Measurements from ENCODE around the gene GCAT.
A peak's percentile ranks its signal among the peaks of the same experiment; 100 is the strongest.

Gene GCAT

DNA sequence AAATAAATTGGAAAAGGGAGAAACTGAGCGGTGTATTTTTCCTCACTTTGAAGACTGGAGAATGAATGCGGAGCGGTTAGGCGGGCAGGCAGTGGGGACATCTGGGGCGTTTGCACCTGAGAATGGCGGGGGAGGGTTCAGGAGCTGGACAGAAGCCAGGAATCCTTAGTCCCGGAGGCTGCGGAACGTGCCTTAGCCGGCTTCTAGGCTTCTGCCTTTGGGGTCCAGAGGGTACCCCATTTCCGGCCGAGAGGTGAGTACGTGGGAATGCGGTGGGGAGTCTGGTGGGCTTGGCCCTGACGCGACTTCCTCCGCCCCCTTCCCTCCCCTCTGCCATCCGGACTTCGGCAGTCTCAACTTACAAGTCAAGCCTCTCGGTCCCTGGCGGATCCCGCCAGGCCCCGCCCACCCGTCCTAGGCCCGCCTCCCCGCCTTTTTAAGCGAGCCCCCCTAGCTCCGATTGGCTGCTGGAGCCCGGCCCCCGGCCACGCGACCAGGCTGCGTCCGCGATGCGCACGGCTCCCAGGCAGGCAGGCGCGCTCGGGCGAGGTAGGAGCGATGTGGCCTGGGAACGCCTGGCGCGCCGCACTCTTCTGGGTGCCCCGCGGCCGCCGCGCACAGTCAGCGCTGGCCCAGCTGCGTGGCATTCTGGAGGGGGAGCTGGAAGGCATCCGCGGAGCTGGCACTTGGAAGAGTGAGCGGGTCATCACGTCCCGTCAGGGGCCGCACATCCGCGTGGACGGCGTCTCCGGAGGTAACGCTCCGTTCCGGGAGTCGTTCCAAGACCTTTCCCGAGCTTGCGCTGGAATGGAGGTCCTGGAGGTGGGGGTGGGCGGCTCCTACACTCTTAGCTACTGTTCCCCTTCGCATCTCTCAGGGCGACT is at the start of gene GCAT:
Gene GCAT (plus strand): TSS at position 525 of the 884 bp plus-strand sequence. CDS start 34 bp downstream, at position 559.
- peak; percentile 90 for DNase-seq

GRCh38 chr22:37758694-37759093 is 49.0 kb upstream of the GCAT start:
- no peak for DNase-seq

DNA sequence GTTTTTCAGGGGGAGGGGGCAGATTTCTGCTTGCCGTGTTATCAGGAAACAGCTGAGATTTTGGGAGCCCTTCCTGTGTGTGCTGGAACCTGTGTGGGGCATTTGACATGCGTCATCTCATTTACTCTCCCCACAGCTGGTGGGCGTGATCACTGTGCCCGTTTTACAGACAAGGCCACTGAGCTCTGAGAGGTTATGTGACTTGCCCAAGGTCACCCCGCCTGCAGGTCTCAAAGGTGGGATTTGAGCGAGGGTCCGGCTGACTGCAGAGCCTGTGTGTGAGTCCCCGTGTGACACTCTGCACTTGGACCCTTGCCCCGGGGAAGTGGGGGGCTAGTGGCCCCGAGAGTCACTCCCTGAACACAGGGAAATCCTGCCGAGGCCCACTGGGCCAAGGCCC is 48.5 kb upstream of the GCAT start:
- no peak for DNase-seq

GRCh38 chr22:37760152-37760551 is 47.6 kb upstream of the GCAT start:
- DNase-seq = no peak

- no peak for DNase-seq
Measured at GRCh38 chr22:37762389-37762836, 45.3 kb upstream of the GCAT start.

- no peak for DNase-seq
Measured at GRCh38 chr22:37763012-37763411, 44.7 kb upstream of the GCAT start.

GRCh38 chr22:37763652-37764051 is 44.1 kb upstream of the GCAT start:
- no peak for DNase-seq

- no peak for DNase-seq
Measured at GRCh38 chr22:37764622-37765021, 43.1 kb upstream of the GCAT start.

DNA sequence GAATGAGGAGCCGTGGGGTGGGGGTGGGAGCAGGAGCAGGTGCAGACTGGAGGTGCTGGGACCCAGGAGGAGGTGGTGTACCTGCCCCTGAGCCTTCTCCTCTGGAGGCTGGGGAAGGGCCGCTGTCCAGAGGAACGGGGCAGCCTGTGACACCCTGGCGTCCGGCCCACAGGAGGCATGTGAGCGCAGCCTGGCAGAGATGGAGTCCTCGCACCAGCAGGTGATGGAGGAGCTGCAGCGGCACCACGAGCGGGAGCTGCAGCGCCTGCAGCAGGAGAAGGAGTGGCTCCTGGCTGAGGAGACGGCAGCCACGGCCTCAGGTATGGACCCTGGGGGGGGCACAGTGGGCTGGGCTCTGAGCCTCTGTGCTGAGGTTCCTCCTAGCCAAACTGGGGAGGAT is 42.2 kb upstream of the GCAT start:
- DNase-seq = no peak

DNA sequence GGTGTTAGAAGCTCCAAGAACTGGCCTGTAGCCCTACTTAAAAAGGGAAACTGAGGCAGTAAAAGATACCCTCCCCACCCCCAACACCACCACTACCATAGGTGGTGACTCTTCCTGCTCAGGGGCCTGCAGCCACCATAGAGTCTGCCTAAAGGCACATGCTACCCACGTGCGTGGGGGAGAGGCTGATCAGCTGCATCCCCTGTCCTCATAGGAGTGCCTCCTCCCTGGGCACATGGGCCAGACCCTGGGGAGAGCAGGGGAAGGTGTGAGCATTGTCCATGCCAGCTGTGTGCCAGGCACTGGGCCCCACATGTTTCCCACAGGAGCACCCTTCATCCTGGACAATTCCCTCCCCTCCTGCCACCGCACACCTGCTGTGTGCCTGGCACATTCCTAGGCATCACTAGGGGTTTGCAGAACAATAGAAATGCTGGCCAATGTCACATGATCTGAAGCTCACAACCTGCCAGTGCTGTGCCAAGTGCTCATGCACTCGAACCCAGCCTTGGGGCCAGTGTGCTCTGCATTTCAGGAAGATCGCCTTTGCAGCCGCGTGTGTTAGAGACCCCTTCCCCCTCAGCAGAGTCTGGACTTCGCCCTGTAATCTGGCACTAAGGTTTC is 41.7 kb upstream of the GCAT start:
- DNase-seq = no peak

DNA sequence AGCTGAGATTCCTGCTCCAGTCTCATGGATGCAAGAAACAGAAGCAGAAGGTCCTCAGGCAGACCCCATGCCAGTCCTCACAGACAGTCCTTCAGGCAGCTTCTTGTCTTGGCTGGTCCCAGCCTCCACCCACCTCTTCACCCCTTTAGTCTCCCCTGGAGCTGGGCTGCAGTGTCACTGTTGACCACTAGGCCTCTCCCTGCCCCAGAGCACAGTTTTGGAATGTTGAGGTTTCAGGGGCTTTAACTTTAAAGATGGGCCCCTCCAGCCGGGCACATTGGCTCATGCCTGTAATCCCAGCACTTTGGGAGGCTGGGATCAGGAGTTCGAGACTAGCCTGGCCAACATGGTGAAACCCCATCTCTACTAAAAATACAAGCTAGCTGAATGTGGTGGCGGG is 39.5 kb upstream of the GCAT start:
- no peak for DNase-seq

DNA sequence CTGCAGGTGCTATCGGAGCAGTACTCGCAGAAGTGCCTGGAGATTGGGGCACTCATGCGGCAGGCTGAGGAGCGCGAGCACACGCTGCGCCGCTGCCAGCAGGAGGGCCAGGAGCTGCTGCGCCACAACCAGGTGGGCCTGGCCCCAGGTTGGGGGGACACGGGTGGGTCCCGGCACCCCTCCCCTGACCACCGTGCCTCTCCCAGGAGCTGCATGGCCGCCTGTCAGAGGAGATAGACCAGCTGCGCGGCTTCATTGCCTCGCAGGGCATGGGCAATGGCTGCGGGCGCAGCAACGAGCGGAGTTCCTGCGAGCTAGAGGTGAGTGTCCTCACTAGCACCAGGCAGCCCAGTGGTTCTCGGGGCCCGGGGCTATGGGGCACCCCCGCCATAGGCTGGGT is 38.7 kb upstream of the GCAT start:
- no peak for DNase-seq

DNA sequence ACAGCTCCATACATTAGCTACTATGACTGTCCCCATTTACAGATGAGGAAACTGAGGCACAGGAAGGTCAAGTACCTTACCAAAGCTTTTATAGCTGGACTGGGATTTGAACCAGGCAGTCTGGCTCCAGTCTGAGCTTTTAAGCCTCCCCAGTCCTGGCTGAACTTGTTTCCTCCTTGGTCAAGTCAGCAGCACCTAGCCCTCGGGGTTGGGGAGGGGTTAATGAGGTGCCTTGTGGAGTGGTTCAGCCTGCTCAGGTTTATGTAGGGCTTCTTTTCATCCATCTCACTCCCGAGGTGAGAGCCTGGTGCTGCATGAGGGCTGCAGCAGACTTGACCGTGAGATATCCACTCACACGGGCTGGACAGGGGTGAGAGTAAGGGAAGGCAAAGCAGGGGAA is 36.7 kb upstream of the GCAT start:
- no peak for DNase-seq

GRCh38 chr22:37771702-37772427 is 35.9 kb upstream of the GCAT start:
- DNase-seq = no peak

DNA sequence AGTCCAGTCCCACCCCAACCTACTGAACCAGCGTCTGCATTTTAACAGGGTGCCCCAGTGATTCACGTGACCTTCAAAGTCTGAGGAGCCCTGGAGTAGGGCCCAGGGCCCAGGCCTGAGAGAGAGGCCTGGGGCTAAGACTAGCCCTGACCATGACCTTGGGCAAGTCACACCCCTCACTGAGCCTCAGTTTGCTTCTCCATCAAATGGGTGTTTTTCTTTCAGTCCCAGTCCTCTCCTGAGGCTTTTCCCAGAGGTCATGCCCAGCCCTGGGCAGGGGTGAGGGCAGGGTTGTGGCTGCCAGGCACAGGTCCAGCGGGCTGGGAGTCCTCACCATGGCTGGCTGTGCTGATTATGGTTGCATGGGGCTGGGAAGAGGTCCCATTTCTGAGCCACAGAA is 33.0 kb upstream of the GCAT start:
- no peak for DNase-seq

DNA sequence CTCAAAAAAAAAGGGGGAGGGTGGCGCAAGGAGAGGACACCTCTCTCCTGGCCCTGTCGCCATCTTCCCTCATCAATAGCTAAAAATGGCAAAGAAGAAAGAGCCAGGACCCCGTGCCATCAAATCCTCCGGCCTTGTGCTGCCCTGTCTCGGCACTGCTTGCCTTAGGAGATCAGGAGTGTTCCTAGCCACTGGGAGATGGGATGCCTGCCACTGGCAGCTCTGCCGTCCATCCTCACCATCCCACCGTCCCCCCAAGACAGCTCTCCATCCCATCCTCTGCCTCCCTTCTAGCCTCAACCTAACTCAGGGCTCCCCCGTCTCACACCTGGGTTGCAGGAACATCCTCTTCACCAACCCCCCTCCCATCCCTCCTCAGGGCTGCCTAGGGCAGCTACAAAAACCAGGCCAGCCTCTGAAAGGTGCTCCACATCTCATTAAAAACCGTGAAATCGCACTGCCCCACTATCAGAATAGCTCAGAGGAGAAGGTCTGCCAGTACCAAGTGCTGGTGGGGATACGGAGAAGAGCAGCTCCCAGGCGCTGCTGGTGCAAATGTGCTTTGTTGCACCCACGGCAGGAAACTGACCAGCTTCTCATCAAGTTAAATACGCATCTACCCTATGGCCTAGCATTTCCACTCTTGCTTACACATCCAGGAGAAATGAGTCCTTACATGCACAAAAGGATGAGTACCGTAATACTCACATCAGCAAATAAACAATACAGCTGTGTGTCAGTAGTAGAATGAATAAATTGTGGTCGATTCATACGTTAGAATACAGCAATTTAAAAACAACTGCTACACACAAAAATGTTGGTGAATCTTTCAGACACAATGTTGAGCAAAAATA is 31.7 kb upstream of the GCAT start:
- DNase-seq = no peak

DNA sequence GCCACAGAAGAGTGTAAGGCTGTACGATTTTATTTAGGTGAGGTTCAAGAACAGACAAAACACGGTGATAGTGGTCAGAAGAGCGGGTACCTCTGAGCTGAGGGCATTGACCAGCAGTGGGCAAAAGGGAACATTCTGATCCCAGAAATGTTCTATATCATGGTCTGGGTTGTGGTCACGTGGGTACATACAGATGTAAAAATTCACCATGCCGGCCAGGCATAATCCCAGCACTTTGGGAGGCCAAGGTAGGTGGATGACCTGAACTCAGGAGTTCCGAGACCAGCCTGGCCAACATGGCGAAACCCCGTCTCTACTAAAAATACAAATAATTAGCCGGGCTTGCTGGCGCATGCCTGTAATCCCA is 31.1 kb upstream of the GCAT start:
- no peak for DNase-seq

DNA sequence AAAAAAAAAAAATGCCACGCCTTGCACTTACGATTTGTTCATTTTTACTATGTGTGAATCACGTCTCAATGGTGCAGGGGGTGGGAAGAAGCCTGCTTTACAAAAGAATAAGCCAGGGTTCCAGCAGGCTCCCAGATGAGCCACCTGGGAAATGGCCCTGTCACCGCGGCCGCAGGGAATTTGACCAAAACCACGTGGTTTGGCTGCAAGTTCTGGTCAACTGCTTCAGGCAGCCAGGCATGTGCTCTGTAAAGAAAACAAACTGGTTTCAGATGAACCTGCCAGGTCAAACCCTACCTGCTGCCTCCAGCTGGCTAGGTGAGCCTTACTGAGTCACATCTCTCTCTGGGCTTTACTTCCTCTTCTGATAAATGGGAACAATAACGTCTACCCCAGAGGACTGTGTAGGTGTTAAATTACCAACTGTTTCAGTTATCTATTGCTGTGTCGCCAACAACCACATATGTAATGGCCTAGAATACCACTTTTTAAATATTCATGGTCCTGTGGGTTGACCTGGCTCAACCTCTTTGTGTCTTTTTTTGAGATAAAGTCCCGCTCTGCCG is 30.5 kb upstream of the GCAT start:
- DNase-seq = peak; percentile 80

DNA sequence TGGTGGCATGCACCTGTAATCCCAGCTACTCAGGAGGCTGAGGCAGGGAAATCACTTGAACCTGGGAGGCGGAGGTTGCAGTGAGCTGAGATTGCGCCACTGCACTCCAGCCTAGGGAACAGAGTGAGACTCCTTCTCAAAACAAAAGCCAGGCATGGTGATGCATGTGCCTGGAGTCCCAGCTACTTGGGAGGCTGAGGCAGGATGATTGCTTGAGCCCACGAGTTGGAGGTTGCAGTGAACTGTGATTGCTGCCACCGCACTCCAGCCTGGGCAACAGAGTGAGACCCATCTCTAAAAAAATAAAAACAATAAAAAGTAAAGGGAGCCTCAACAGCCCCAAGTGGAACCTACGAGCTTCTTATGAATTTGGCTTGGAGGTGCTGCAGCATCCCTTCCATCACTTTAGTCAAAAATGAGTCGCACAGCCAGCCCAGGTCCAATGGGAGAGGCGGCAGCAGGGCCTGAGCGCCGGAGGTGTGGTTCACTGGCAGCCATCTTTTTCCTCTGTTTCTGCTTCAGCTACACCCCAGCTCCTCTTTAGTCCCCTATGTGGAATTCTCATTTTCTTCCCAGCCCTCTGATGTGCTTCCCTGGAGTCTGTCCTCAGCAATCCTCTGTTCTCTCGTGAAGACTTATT is 29.2 kb upstream of the GCAT start:
- DNase-seq = no peak

- no peak for DNase-seq
Measured at GRCh38 chr22:37781434-37782059, 26.2 kb upstream of the GCAT start.

Measured in T1000 (cell line).